GM19193 (cell line): Measurements from ENCODE around the gene ARL4C.

ENCODE experiments used
- POLR2A ChIP-seq: IDR thresholded peaks from 4 replicates; pipeline ENCODE4 v1.6.1; 2011; ENCODE audit not compliant: insufficient read depth, insufficient read length; ENCODE audit errors: extremely low read depth

The ARL4C gene

GRCh38 chr2:234467289-234467688, 29.6 kb downstream of the ARL4C start:
- no peak for TF ChIP-seq POLR2A

- TF ChIP-seq POLR2A, result no peak
Observed at GRCh38 chr2:234464291-234464645, 32.6 kb downstream of the ARL4C start.

GRCh38 chr2:234463626-234464290, 33.1 kb downstream of the ARL4C start:
- no peak for TF ChIP-seq POLR2A

GRCh38 chr2:234462218-234462992, 34.5 kb downstream of the ARL4C start:
- TF ChIP-seq POLR2A, result no peak

- no peak for TF ChIP-seq POLR2A
Observed at GRCh38 chr2:234459401-234460009, 37.4 kb downstream of the ARL4C start.

DNA sequence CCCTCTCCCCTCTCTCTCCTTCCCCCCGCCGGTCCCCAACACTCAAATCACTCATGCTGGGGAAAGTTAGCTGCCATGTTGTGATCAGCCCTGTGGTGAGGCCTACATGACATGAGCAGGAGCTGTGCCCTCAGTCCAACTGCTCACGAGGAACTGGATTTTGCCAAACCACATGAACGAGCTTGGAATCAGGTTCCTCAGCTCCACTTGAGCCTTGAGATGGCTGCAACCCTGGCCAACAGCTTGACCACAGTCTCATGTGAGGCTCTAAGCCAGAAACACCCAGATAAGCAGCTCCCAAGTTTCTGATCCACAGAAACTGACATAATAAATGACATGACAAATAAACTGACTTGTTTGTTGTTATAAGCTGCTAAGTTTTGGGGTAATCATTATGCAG, 38.4 kb downstream of the ARL4C start:
- no peak for TF ChIP-seq POLR2A

DNA sequence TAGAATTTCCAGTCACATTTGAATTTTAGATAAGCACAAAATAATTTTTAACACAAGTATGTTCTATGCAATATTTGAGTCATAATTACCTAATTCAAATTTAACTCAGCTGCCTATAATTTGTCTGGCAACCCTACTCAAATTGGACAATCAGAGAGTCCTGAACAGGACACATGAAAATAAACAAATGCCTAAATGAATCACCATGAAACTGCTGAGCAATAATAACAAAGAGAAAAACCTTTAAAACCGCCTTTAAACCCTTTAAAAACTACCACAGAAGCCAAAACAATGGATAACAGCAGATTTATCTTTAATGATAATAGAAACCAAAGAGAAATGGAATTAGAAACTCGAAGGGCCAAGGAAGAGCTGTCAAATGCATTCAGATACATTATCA, 39.5 kb downstream of the ARL4C start:
- no peak for TF ChIP-seq POLR2A

DNA sequence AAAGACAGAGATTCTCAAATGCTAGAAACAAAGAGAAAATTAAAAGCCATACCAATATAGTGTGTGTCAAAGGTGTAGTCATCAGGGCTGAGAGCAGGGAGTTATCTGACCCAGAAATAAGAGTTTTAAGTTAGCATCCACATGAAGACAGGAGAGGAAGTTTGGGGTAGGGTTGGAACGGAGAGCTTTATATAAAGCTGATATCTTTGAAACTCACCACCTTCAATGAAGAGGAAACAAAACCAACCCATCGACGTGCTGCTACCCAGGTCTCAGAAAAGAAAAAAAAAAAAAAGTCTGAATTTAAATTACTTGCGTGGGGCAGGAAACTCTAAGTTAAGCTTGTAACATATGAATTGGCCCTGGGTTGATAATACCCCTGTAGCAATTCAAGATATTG, 42.4 kb downstream of the ARL4C start:
- no peak for TF ChIP-seq POLR2A

GRCh38 chr2:234453216-234453615, 43.7 kb downstream of the ARL4C start:
- no peak for TF ChIP-seq POLR2A

DNA sequence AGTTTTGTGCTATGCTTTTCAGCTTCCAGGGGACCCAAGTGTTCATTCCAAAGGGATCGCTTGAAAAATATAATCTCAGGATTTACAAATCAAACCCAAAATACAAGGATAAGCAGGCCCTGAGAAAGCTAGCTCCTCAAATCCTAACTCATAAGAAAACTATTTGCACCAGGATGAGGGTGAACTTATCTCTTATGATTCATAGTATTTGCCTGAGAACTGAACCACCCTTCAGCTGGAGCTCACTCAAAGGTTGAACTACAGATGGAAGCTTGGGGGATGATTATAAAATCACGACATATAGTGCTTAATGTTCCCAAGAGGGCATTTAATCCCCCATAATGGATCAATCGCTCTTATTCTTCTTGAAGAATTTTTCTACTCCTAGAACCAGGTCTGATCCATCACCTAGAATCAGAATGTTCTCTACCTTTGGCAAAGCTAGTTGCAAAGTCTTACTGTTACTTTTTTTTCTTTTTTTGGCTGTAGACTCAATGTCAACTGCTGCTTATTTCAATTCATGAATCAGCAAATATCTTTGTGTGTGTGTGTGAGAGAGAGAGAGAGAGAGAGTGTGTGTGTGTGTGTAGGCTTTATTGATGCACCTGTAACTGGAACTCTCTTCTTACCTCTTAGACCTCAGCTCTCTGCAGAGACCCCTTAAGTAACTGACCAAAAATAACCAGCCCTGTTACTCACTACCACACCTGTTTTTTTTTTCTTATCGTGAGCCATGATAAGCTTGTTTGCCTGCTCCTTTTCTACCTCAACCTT, 44.8 kb downstream of the ARL4C start:
- no peak for TF ChIP-seq POLR2A

GRCh38 chr2:234451242-234451641, 45.6 kb downstream of the ARL4C start:
- no peak for TF ChIP-seq POLR2A

DNA sequence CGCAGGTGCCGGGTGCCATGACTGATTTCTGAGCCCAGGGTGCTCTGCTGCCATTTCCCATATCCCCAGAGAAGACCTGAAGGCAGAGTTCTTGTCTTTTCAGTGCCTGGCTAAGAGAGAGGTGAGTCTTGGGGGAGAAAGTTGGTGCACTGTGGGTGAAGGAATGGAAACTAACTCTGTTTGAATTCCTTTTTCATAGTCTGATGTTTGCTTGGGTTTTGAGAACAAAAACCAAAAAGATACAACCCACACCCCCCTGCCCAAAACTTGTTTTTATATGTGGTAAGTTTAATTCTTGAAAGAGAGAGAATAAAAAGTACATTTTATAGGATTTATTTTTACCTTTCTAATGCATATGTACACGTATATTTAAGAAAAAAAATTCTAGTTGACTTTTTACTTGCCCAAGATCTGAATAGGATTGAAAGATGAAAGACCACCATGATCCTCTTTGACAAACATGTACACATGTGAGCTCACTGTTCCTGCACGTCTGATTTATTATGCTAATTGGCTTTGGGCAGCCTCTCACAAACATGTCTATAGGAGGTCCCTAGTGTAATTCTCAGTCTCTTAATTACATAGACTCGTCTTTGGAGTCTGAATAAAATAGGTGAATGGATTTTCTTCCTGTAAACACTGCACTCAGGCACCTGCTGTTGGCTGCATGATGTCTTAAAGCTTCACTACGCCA, 46.3 kb downstream of the ARL4C start:
- no peak for TF ChIP-seq POLR2A

DNA sequence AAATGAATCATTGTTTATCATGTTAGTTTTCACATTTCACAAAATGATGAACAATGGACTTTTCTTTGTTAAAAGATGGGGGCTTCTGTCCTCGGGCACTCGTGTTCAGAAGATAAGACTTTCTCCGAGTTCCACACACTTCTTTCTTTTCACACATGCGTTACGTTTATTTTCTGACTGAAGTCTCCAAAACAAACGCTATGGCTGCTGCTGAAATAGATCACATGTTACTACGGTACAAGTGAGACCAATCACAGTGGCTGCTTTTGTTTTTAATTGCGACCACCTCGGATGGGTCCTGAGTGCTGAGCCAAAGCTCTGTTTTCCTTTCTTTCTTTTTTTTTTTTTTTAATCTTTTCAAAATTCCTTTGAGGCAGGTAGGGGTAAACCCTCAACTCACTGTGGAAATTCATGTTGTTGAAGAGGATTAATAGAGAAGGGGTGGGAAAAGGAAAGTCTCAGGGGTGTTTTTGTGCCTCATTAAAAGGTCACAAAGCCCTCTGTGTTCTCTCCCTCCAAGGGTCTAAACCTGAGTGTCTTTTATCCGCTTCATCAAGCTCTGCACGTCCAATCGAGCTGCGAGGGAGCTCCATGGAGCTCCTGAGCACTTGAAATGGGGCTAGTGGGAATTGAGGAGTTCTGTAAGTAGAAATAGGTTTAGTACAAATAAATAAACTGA, 48.2 kb downstream of the ARL4C start:
- TF ChIP-seq POLR2A, result no peak

DNA sequence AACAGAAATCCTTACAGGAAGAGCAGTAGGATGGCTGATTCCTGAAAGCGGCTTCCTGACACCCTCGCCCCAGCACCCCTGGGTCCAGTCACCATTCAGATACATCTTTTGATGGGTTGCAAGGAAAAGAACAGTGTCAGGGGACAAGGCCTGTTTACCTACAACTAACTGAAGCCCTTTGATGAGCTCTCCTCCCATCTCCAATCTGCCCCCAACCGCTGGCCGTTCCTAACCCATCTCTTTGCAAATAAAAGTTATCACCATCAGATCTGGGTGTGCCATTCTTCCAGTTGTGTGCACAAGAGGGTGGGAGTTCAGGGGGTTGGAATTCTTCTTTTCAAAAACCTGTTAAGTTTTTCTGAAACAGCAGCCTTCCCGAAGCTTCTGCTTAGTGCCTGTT, 48.9 kb downstream of the ARL4C start:
- no peak for TF ChIP-seq POLR2A
